Smooth muscle cell of the brain vasculature (primary cell): Measurements from ENCODE around the gene HIPK1.
A peak's percentile ranks its signal among the peaks of the same experiment; 100 is the strongest.
"Not testable (repeated sequence)": the region's sequence is repeated elsewhere in the genome, so short reads cannot be mapped to it uniquely, and the experiment has no call there.

Source experiments
- DNase-seq: peaks from one replicate; pipeline ENCODE4 v3.0.0-alpha.2; 2012; ENCODE audit warnings: low read depth, low spot score

Gene HIPK1

DNA sequence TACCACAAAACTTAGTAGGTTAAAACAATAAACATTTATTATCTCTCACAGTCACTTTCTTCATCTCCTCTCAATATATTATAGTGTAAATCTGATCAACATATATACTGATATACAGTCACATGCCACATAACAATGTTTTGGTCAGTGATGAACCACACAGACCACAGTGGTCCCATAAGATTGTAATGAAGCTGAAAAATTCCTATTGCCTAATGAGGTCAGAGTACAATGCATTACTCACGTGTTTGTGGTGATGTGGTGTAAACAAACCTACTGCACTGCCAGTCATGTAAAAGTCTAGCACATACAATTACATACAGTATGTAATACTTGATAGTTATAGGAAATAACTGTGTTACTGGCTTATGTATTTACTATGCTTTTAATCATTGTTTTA is 80.3 kb downstream of the HIPK1 start:
- no peak for DNase-seq

DNA sequence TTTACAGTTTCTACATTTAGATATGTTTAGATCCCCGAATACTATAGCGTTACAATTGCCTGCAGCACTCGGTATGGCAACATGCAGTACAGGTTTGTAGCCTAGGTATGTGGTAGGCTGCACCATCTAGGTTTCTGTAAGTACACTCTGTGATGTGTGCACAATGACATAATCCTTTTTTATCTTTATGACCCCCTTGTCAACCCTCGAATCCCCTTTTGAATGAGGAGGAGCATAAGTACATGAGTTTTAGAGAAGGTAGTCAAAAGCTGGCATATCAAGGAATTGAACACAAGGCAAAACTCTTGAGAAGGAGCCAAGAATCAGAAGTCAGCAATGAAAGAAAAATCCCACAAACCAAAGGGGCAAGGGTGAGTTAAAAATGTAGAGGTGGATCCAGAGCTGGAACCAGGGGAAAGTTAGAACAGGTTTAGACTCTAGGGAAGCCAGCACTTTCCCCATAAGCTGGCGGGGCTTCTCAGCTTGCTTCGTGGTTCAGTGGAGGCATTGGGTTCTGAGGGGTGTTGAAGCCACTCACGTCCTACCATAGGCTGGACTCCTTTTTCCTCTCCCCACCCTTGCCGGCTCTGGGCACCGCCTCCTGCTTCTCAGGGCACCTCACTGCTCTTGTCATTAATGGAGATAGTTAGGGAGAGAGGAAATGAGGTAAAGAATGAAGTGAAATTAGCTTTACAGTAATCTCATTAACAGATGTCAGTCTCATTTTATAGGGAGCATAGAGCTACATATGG is 81.5 kb downstream of the HIPK1 start:
- no peak for DNase-seq

DNA sequence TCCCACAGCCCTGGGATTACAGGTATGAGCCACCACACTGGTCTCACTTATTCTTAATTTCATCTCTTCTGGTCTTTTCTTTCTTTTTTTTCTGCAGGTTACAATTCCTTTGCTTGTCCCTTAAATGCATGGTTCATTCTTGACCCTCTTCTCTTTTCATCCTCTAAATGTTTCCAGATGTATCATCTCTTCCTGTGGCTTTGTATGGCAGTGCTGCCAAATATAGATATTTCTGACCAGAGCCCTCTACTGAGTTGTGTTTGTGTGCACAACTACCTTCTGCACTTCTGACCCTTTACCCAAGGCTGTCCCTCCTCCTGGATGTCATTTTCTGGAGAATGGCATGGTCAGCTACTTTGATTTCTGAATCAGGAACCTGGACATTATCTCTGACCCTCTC is 82.7 kb downstream of the HIPK1 start:
- DNase-seq, result no peak

DNA sequence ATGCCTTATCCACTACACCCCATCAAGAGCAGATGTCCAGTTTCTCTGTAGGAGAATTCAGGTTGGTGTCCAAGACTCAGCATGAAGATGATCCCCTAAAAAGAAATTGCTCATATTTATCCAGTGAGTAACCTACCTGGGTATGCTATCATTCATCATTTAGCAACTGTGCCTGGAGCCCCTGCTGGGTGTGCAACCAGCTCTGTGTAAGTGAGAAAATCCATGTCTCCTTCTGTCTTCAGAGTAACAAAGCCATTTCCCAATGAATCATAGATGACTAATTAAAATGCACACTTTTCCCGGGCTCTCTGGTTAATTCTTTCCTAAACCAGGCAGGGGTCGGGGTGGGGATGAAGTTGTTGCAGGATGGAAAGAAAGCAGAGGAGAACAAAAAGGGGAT is 86.0 kb downstream of the HIPK1 start:
- DNase-seq, result no peak

DNA sequence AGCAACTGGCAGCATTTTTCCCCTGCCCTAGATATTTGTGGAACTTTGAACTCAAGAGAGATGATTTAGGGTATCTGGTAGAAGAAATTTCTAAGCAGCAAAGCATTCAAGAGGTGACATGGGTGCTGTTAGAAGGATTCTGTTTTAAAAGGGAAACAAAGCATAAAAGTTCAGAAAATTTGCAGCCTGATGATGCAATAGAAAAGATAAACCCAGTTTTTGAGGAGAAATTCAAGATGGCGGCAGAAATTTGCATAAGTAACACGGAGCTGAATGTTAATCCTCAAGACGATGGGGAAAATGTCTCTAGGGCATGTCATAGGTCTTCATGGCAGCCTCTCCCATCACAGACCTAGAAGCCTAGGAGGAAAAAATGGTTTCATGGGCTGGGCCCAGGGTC is 90.6 kb downstream of the HIPK1 start:
- DNase-seq, result not testable (repeated sequence)

DNA sequence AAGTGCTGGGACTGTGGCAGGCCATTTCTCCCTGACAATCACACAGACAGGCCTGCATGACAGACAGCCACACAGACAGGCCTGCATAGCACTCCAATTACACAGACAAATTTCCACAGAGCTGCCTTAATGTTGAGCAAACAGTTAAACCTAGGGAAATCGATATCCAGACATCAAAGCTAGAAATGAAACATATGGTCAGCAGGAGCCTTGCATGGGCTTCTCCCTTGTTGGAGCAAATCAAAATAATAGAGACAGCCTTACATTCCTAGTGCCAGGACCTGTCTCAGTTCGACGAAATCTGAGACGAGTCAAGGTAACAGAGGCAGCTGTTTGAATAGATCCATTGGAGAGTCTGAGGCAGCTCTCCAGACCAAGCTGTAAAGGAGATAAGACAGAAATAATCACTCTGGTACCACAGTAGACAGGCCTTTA is 92.6 kb downstream of the HIPK1 start:
- no peak for DNase-seq

DNA sequence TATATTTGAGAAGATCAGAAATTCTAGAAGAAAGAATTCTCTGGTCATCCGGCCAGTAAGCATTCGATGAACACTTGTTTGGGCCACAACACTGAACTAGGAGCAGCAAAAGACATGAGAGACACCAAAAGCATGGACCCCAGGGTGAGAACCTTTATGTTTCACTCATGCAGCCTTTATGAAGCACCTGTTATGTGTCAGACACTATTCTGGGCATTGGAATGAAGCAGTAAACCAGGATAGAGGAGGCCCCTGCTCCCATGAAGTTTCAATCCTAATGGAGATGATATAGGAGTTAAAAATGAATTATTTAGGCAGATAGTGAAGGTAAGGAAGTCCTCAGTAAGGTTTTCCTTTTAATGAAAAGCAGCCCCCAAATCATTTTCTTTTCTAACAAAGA is 93.8 kb downstream of the HIPK1 start:
- DNase-seq, result no peak

DNA sequence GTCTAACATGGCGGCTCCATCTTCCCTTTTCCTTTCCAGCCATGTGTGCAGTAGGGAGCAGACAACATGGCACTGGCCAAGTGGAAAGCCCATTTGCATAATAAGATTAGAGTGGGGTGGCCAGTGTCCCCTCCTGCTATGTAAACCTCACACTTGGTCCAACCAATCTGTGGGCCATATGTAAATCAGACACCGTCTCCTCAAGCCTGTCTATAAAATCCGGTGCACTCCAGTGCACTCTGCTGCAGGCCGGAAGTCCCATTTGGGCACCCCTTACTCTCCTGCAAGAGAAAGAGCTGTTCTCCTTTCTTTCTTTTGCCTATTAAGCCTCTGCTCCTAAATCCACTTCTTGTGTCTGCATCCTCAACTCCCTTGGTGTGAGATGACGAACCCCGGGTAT is 94.3 kb downstream of the HIPK1 start:
- no peak for DNase-seq

DNA sequence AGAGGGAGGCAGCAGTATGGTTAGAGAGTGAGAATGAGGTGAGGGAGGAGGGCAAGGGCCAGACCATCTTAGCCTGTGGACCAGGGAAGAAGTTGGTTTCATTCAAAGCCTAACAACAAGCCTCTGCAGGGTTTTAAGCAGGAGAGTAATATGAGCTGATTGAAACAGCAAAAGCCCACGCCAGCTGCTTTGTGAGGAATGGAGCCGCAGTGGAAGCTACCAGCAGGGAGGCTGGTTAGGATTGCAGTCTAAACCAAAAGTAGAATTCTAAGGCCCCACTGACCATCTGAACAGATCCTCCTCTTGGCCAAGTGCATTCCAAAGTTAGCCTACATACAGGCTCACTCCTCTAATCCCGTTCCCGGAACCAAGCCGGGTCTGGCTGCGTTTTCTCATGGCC is 94.9 kb downstream of the HIPK1 start:
- DNase-seq, result peak; percentile 86

DNA sequence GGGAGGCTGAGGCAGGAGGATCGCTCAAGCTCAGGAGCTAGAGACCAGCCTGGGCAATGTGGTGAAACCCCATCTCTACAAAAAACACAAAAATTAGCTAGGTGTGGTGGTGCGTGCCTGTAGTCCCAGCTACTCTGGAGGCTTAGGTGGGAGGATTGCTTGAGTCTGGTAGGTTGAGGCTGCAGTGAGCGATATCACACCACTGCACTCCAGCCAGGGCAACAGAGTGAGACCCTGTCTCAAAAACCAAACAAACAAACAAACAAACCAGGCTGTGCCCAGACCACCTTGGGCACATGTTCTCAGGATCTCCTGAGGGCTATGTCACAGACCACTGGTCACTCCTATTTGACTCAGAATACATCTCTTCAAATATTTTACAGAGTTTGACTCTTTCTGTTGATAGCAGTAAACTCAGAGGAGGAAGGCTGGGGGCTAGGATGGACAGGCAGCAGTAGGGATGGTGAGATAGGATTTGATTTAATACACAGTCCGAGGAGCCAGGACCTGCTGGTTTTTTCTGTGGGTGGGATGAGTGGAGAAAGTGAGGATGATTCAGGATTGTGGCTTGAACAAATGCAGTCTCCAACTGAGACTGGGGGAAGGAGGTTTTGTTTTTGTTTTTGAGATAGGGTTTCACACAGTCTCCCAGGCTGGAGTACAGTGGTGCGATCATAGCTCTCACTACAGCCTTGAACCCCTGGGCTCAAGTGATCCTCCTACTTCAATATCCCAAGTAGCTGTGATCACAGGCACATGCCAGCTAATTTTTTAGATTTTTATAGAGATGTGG is 96.7 kb downstream of the HIPK1 start:
- DNase-seq, result peak; percentile 69

DNA sequence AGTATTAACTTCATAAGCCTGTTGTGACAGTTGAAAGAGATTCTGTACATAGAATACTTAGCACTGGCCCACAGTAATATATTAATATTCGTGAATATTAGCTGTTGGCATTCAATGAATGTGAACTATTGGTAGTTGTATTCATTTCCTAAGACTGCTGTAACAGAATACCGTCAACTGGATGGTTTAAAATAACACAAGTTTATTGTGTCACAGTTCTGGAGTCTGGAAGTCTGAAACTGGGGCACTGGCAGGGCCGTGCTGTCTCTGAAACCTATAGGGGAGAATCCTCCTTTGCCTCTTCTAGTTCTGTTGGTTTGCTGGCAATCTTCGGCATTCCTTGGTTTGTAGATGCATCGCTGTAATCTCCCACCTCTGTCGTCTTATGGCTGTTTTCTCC is 97.7 kb downstream of the HIPK1 start:
- DNase-seq, result no peak
